ENCODE measurements around the gene CCDC88B. TPM values are rescaled to one million over a fixed set of nuclear protein-coding genes. Genes with fewer than 3 reads are reported as not detected.

CCDC88B gene
- total RNA-seq, 2 donors from 2014 or later: 8.8 to 16.2 TPM

DNA sequence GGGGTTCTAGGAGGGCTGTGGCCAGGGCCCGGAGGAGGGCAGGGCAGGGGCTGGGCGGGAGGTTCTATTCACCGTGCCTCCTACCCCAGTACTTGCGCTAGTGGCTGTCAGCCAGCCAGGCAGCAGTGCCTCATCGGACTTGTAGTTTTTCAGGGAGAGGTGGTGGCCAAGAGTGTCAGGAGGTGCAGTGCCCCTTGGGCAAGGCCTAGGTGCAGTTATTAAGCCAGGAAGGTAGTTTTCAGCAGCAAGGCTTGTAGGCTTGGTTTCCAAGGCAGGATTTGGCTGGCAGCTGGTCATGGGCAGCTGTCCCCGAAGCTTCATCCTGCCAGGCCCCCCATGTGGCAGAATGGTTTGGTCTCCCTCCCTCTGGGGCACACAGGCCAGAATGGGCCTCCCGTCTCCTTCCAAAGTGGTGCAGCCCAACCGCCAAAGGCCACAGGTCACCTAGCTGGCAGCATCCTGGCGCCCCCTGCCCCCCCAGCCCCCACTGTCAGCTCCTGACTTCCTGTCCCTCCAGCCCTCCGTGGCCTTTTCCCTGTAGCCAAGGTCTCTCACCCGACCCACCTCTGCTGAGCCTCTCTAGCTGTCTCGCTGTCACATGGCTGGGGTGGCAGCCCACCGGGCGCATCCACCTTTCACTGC is 8.5 kb downstream of the CCDC88B start:
- H3K27me3 ChIP-seq: no peaks in the 10 kb centered on the region
- TF ChIP-seq, protein P1, sequence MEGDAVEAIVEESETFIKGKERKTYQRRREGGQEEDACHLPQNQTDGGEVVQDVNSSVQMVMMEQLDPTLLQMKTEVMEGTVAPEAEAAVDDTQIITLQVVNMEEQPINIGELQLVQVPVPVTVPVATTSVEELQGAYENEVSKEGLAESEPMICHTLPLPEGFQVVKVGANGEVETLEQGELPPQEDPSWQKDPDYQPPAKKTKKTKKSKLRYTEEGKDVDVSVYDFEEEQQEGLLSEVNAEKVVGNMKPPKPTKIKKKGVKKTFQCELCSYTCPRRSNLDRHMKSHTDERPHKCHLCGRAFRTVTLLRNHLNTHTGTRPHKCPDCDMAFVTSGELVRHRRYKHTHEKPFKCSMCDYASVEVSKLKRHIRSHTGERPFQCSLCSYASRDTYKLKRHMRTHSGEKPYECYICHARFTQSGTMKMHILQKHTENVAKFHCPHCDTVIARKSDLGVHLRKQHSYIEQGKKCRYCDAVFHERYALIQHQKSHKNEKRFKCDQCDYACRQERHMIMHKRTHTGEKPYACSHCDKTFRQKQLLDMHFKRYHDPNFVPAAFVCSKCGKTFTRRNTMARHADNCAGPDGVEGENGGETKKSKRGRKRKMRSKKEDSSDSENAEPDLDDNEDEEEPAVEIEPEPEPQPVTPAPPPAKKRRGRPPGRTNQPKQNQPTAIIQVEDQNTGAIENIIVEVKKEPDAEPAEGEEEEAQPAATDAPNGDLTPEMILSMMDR (IDR thresholded peaks at IDR 0.05): no peak
- TF ChIP-seq POLR2A (IDR thresholded peaks at IDR 0.05): no peak
- no peaks in the 10 kb centered on the region for H3K36me3 ChIP-seq (replicated peaks in 1 of 2; ENCODE audit: insufficient read depth in 1 of 2, low read depth in 2 of 2)
- no peaks in the 10 kb centered on the region for H3K4me1 ChIP-seq
- WGBS, 2 donors: 78 to 88% methylated on average over 10 to 14 of the region's 14 CpGs
- no peak overlapping the region for H3K27ac ChIP-seq
- ATAC-seq (no peak), DNase-seq (no peak)
- intact Hi-C loops (cut with DNase I): no loop called here
- no peak overlapping the region for H3K4me3 ChIP-seq
- no peaks in the 10 kb centered on the region for H3K9me3 ChIP-seq

DNA sequence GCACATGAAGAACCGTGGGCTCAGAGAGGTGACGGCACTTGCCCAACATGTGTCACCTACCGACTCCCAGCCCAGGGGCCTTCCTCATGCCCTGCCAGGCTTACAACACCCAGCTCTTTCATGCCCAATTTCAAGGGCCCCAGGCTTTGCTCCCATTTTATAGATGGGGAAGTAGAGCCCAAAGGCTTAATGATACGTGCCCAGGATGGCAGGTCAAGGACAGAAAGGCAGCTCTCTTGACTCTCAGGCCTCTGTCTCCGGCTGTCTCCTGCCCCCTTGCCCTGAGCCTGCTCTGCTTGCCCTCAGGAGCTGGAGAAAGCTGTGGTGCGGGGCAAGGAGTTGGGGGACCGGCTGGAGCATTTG is 9.0 kb downstream of the CCDC88B start:
- ATAC-seq: no peak

DNA sequence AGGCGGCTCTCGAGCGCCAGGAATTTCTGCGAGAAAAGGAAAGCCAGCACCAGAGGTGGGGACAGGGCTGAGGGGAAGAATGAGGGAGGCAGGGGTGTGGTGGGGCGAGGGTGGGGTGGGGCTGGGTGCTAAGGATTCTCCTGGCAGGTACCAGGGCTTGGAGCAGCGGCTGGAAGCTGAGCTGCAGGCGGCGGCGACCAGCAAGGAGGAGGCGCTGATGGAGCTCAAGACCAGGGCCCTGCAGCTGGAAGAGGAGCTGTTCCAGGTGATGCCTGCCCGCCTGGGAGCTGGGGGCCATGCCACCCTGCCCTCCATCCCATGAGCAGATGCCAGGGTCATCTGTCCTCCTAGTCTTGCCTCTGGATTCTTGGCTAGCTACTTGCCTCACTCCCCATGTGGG is 9.4 kb downstream of the CCDC88B start:
- no peaks in the 10 kb centered on the region for H3K36me3 ChIP-seq (replicated peaks in 1 of 2; ENCODE audit: insufficient read depth in 1 of 2, low read depth in 2 of 2)
- intact Hi-C loops (cut with DNase I): no loop called here
- no peak overlapping the region for H3K4me3 ChIP-seq
- TF ChIP-seq, protein P1 (IDR thresholded peaks at IDR 0.05): no peak
- no peak for TF ChIP-seq POLR2A (IDR thresholded peaks at IDR 0.05)
- DNase-seq (no peak), ATAC-seq (no peak)
- H3K27ac ChIP-seq: no peak overlapping the region
- H3K27me3 ChIP-seq: no peaks in the 10 kb centered on the region
- no peaks in the 10 kb centered on the region for H3K9me3 ChIP-seq
- H3K4me1 ChIP-seq: no peaks in the 10 kb centered on the region
- WGBS, 2 donors: 80 to 94% methylated on average over 10 to 11 of the region's 11 CpGs

More for the DNA sequence above, 9.0 kb downstream of the CCDC88B start:
- 90% methylated on average over 6 to 7 of the region's 7 CpGs for WGBS, 2 donors
- Histone ChIP-seq H3K4me3 (no peak overlapping the region), H3K9me3 (no peaks in the 10 kb centered on the region), H3K4me1 (no peaks in the 10 kb centered on the region), H3K36me3 (replicated peaks in 1 of 2; ENCODE audit: insufficient read depth in 1 of 2, low read depth in 2 of 2) (no peaks in the 10 kb centered on the region), H3K27me3 (no peaks in the 10 kb centered on the region), H3K27ac (no peak overlapping the region)
- TF ChIP-seq POLR2A (IDR thresholded peaks at IDR 0.05): no peak
- TF ChIP-seq, protein P1 (IDR thresholded peaks at IDR 0.05): no peak
- DNase-seq: no peak
- intact Hi-C loops (cut with DNase I): no loop called here

DNA sequence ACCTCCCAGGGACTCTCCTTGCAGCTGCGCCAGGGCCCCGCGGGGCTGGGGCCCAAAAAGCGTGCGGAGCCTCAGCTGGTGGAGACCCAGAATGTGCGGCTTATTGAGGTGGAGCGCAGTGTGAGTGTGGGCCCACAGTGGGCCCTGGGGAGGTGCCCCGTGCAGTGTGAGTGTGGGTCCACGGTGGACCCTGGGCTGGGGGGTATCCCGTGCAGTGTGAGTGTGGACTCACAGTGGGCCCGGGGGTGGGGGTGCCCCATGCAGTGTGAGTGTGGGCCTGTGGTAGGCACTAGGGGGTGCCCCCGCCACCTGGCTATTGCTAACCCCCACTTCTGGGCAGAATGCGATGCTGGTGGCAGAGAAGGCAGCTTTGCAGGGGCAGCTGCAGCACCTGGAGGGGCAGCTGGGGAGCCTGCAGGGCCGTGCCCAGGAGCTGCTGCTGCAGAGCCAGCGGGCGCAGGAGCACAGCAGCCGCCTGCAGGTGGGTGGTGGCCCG is 11.2 kb downstream of the CCDC88B start:
- Histone ChIP-seq H3K4me3 (no peak overlapping the region), H3K27me3 (no peaks in the 10 kb centered on the region), H3K4me1 (peaks cover 14% of the 10 kb centered on the region), H3K9me3 (no peaks in the 10 kb centered on the region), H3K36me3 (replicated peaks in 1 of 2; ENCODE audit: insufficient read depth in 1 of 2, low read depth in 2 of 2) (no peaks in the 10 kb centered on the region), H3K27ac (no peak overlapping the region)
- intact Hi-C loops (cut with DNase I): no loop called here
- ATAC-seq: no peak
- WGBS, 2 donors: 79 to 89% methylated on average over 5 to 11 of the region's 18 CpGs
- no peak for DNase-seq
- TF ChIP-seq POLR2A (IDR thresholded peaks at IDR 0.05): no peak
- TF ChIP-seq, protein P1 (IDR thresholded peaks at IDR 0.05): no peak

Data from body of pancreas (tissue), 4 donors.